T follicular helper cell (primary cell): Measurements from ENCODE around the gene PCARE.

Experiments
- DNase-seq: peaks from one replicate; pipeline ENCODE4 v3.0.0-alpha.2; 2020; ENCODE audit warnings: low read depth

The PCARE gene

DNA sequence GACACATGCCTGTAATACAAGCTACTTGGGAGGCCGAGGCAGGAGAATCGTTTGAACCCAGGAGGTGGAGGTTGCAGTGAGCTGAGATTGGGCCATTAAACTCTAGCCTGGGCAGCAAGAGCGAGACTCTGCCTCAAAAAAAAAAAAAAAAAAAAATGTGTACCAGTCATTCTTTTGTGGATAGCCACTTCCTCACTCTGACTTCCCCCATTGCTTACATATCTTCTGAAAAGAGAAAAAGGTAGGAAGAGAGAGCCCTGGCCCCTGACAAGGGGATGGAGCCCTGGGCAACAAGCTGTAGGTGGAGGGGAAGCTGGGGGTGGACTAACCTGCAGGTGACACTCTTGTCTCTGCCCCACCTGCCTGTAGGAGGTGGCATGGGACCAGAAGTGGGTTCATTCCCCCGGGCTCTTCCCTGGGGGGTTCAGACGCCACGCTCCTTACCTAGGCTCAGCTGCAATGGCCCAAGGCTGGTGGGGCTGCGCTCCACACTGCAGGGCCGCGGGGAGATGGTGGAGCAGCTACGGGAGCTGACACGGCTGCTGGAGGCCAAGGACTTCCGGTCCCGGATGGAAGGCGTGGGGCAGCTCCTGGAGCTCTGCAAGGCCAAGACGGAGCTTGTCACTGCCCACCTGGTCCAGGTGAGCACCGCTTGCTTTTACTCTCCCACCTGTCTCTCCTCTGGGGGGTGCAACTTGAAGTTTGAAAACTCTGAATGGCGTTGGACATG is 39.1 kb downstream of the PCARE start:
- no peak for DNase-seq

DNA sequence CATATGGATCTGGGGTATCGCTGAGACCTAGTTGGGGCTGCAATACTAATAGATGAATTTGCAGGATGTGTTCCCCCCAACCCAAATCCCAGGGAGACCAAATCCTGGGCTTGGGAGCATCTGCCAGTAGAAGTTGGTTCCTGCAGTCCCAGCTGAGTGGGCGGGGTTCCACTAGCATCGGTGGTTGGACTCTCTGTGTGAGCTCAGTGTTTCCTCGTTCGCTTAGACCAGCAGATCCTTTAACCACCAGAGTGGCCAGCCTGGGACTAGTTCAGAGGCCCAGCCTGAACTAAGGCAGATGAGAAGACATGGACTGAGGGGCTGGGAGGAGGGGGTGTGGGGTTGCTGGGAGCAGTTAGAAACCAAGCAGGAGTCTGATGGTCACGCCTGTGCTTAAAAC is 40.7 kb downstream of the PCARE start:
- DNase-seq, result no peak

DNA sequence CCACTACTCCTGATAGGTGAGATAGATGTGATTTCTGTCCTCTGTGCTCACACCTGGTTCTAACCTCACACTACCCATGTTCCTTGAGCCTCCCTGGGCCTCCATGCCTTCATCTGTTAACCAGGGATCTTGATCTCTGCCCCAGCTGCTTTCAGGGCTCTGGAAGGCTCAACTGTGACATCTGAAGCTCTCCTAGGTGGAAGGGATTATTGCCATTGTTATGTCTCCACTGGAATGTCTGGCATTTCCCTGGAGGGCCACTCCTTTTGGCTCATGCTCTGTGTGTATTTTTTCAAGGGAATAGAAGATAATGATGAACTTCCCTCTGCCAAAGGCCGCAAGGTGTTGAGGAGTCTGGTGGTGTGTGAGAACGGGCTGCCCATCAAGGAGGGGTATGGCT is 41.2 kb downstream of the PCARE start:
- DNase-seq, result no peak

DNA sequence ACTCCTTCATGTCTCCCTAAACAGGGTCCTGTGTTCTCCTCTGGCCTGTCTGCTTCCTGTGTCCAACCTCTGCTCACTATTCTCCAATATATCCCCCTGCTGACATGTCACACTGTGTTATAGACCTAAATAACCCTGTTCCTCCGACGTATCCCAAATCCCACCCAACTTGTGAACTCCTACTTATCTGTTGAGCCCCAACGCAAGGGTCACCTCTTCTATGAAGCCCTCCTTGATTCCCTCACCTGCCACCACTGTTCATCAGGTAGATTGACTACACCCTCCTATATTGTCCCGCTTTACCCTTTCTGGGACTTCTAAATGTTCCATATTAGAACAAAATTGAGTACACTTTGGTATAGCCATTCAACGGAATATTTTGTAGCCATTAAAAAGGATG is 42.1 kb downstream of the PCARE start:
- no peak for DNase-seq

DNA sequence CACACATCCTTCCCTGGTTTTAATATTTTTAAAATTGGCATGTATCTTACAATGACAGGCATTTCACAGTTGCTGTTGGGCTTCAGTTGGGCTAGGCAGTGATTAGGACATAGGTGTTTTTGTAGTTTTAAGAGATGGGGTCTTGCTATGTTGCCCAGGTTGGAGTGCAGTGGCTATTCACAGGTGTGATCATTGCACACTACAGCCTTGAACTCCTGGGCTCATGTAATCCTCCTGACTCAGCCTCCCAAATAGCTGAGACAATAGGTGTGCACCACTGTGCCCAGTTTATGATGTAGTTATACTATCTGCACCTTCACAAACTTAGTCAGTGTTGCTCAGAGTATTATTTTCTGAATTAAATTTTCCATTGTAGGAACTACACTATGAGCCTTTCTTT is 43.3 kb downstream of the PCARE start:
- DNase-seq, result no peak

DNA sequence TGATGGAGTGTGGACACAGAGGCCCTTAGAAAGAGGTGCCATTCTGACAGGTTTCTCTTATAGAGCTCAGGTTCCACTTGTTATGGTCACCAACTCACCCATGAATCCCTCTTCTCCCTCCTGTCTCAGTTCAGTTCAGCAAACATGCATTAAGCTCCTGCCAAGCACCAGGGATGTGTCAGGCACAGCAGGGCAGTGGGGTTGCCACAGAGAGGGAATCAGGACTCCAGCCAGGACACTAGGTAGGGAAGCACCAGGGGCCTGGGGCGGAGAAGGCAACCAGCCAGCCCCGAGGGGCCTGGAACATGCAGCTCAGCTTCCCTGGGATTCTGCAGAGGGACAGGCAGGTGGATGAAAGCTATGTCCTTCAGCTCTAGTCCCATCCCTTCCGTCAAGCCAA is 48.6 kb downstream of the PCARE start:
- no peak for DNase-seq

DNA sequence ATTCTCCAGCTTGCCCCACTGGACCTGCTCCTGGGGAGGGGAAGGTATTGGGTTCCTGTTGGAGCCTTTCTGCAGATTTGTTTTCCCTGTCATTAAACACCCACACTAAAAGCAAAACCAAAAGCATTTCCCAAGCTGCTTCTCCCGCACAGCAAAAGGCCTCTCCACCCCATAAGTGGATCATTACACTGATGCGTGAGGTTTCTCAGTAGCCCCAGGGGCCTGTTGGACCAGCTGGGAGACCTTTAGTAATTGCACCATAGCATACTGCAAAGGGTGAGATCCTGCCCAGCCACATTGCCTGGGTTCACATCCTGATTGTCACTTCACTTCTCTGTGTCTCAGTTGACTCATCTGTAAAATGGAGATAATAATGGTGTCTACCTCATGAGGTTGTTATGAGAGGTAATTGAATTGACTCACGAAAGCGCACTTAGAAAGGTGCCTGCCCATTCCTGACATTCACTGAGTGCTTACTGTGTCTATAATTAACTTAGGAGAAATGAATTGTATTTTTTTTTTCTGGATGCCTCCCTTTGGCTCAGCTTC is 49.4 kb downstream of the PCARE start:
- no peak for DNase-seq

DNA sequence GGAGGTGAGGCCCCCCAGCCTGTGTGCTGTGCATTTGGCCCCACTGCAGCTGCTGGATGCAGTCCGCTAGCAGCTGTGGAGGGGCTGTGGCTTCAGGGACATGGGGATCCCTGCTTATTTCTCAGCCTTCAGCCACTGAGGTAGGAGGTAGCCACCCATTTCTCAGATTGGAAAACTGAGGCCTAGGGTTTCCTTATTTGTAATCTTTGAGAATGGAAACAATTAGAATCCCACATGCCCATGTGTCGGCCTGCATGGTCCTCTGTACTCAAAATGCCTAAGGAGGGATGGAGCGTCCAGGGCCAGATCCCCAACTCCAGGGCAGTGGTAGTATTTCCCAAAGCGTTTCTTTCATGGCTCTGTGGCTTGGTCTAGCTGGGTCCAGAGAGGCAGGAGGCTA is 51.1 kb downstream of the PCARE start:
- DNase-seq, result no peak

DNA sequence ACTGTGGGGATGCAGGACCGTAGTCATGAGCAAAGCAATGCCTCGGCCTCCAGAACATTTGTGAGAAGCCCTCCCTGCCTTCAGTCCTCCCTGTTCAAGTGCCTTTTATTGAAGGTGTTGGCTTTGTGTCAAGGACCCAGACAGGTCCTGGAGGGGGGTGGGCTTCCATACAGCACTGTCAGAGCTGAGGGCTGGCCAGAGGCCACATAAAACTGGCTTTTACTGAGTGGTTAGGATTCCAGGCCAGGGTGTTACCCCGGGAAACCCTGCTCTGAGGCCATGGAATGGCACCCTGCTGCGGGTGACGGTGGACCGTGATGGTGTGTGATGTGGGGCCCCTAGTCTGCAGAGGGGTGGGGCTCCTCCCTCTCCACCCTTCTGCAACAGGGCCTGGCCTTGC is 51.6 kb downstream of the PCARE start:
- no peak for DNase-seq

DNA sequence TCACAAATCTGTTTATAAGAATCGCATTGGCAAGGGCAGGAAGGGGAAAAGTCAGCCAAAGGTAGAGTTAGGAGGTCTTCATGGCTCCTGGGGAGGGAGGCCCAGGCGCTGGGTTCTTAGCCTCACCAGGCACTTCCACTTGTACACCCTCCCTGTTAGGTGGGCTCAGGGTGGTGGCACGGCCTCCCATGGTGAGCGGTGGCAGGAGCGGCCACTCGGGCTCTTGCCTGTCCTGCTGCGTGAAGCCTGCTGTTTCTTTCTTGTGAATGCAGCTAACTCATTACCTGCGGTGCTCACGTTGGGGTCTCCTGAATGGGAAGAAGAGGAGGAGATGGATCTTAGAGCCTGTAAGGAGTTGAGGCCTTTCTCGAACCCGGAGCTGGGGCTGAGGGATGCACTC is 52.4 kb downstream of the PCARE start:
- no peak for DNase-seq

DNA sequence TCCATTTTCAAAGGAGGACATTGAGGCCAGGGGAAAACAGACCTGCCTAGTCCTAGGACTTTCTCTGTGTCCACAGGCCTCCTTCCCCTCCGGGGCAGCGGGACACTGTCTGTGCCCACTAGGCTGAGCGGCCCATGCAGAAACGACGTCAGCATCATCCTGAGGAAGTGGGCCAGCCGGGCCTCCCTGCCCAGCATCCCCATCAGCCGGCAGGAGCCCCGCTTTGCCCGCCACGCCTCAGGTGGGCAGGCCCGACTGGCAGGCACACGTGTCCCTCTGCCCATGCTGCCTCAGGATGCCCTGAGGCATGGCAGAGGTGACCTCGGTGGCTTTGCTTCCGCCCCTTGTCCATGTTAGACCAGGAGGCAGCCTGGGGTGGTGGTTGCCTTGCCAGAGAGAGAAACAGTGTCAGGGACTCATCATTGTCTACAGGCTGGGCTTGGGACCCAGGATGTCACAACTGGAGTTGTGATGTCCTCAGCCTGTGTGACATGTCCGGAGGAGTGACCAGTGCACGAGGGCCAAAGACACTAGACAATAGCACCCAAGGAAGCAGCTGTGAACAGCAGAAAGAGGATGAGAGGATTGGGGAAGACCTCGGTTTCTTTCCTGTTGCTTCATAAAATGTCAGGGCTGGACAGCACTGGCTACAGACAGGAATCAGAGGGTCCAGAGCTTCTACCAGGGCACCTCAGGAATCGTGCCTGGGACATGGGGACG is 56.4 kb downstream of the PCARE start:
- DNase-seq, result no peak

DNA sequence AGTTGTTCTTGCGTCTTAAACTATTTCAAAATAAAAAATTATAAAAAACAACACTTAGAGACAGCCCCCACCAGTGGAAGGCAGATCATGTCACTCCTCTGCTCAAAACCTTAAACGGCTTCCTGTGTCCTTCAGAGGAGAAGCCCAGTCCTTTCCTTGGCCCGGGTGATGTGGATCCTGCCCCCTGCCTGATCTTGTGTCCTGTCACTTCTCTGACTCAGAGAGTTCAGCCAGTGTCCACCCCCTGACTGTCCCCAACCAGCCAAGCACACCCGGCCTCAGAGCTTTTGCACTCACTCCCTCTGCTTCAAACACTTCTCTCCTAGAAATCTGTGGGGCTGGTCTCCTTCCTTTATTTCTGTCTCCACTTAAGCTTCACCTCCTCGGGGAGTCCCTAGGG is 57.8 kb downstream of the PCARE start:
- DNase-seq, result no peak

DNA sequence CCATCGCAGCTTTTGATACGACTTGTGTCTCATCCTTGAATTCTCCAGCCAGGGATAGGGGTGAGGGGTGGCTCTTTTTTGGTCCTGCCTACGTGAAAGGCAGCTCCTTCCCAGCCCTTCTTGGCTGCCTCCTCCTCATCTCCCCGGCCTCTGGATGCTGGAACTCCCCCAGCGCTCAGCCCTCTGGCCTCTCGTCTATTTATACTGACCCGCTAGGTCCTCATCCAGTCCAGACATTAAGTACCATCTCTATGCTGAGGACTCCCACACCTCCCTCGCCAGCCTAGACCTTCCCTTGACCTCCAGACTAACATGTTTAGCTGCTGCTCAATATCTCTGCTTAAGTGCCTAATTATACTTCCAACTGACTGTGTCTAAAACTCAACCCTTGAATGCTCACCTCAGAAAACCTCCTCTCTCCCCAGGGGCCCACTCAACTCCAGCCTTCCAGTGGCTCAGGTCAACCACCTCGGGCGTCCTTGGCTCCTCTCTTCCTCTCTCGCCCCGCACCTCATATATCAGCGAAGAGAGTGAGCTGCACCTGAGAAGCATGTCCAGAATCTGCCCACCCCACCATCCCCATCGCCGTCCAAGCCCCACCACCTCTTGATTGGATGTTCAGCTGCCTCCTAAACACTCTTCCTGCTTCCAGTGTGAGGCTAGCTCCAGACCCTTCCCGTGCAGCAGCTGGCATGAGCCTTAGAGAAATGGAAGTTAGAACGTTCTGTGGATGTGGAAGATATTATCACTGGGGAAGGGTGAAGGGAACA is 58.4 kb downstream of the PCARE start:
- DNase-seq, result no peak

DNA sequence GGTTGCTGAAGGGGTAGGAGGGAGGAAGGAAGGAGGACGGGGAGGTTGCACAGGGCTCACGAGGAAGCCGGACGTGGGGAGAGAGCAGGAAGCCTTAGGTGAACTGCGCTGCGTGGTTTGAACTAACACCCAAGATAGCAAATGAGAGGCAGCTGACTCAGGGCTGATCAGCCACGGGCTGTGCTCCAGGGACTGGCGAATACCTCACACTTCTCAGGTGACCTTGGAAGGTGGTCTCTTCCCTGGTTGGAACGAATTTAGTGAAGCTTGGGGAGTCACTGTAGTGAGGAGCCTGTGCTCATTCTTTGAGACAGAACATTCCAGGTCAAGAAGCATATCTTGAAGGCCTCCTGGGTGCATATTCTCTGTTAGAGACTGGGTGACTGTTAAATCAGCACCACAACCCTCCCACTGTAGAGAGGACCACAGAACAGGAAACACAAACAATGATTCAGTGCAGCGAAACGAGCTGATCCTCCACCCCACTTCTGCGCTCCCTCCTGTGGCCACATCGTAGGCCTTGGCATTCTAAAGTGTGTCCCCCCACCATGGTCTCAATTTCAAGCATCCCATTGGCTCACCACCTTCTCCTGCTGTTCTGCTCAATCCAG is 59.4 kb downstream of the PCARE start:
- DNase-seq, result peak; percentile 60

DNA sequence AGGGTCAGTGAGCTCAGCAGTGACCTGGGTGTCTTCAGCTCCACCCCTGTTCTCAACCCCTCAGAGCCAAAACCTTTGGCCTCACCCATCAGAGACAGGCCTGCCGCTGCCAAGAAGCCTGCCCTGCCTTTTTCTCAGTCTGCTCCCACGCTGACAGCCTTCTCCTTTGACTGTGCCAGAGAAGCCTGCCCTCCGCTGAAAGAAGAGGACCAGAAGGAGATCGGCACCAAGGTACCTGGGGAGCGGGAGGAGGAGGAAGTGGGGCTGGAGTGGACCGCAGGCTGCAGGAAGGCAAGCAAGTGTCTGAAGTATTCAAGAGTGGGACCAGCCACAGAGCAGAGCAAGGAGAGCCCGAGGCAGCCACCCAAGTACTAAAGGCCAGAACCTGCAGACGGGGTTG is 60.0 kb downstream of the PCARE start:
- no peak for DNase-seq

DNA sequence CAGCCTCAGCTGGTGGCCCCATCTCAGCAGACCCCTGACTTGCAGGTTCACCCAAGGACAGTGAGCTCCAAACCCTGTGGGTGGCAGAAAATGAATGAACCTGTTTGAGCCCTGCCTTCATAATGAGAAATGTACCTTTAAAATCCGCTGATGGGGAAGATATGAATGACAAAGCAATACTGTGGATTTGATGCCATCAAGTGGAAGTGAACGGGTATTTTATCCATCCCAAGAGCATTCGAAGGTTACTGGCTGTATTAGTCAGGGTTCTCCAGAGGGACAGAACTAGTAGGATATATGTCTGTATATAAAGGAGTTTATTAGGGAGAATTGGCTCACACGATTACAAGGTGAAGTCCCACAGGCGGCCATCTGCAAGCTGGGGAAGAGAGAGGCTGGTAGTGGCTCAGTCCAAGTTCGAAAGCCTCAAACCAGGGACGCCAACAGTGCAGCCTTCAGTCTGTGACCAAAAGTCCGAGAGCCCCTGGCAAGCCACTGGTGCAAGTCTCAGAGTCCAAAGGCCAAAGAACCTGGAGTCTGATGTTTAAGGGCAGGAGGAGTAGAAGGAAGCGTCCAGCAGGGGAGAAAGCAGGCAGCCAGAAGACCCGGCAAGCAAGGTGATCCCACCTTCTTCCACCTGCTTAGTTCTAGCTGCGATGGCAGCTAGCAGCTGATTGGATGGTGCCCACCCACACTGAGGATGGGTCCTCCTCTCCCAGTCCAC is 61.1 kb downstream of the PCARE start:
- DNase-seq, result no peak

DNA sequence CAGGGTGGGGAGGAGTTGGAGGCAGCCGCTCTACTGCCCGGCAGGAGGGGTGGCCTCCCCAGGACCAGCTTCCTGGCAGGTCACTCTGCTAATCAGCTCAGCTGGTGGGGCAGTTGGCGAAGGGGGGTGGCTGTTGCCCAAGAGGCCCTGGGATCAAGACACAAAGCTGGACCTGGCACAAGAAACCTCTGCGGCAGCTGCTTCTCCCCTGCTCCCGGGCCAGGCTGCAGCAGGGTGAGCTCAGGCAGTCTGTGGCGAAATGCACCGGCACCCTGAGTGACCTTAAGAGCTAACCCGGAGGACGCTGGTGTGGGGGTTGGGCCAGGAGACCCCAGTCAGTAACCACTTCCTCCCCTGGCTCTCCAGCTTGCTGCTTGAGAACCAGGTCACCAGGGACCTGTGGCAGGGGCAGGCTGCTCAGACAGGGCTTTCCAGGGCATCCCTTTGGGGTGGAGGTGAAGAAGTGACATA is 62.1 kb downstream of the PCARE start:
- no peak for DNase-seq
